OCI-LY7 (cell line): ENCODE data around the gene TGM5.

ENCODE experiments used
- EZH2phosphoT487 ChIP-seq: fragments of 200-600 bp; sonication (generic); IDR thresholded peaks from 2 replicates; pipeline ENCODE4 v1.6.1; 2018; ENCODE audit warnings: low read depth, borderline replicate concordance, mild to moderate bottlenecking, mixed run types, antibody characterized with exemption, low read length, moderate library complexity, mixed read lengths
- TF ChIP-seq, protein P1 (sequence below): fragments of 200-600 bp; sonication (generic); conservative IDR thresholded peaks from 2 replicates; pipeline ENCODE4 v1.5.1; 2014; ENCODE audit warnings: mild to moderate bottlenecking, antibody characterized with exemption, low read length, moderate library complexity, mixed read lengths

DNA sequence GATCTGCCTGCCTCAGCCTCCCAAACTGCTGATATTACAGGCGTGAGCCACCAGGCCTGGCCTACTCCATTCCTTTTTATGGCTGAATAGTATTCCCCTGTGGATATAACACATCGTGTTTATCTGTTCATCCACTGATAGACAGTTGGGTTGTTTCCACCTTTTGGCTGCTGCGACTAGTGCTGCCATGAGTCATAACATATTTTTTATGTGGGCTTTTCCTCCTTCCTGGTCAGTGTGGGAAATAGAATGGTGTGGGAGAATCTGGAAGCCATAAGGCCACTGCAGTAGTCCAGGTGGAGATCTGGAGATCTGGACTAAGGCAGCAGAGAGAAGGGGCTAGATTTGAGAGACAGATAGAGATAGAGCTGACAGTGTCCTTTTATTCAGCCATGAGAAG is 47.4 kb upstream of the TGM5 start:
- TF ChIP-seq, protein P1, sequence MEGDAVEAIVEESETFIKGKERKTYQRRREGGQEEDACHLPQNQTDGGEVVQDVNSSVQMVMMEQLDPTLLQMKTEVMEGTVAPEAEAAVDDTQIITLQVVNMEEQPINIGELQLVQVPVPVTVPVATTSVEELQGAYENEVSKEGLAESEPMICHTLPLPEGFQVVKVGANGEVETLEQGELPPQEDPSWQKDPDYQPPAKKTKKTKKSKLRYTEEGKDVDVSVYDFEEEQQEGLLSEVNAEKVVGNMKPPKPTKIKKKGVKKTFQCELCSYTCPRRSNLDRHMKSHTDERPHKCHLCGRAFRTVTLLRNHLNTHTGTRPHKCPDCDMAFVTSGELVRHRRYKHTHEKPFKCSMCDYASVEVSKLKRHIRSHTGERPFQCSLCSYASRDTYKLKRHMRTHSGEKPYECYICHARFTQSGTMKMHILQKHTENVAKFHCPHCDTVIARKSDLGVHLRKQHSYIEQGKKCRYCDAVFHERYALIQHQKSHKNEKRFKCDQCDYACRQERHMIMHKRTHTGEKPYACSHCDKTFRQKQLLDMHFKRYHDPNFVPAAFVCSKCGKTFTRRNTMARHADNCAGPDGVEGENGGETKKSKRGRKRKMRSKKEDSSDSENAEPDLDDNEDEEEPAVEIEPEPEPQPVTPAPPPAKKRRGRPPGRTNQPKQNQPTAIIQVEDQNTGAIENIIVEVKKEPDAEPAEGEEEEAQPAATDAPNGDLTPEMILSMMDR, result no peak
- no peak for TF ChIP-seq EZH2phosphoT487
